HTR-8/SVneo (cell line): Measurements from ENCODE around the gene SDHAF4.
"Not testable (repeated sequence)": the region's sequence is repeated elsewhere in the genome, so short reads cannot be mapped to it uniquely, and the experiment has no call there.

ENCODE experiments used
- DNase-seq: peaks from one replicate; pipeline ENCODE4 v3.0.0; 2011; ENCODE audit warnings: low spot score, mixed read lengths; ENCODE audit not compliant: insufficient read length
- FAIRE-seq: peaks from 2 replicates; lab custom pipeline; 2011; peaks lifted over from hg19 to GRCh38; lab: Jason Lieb, UNC

Gene SDHAF4

DNA sequence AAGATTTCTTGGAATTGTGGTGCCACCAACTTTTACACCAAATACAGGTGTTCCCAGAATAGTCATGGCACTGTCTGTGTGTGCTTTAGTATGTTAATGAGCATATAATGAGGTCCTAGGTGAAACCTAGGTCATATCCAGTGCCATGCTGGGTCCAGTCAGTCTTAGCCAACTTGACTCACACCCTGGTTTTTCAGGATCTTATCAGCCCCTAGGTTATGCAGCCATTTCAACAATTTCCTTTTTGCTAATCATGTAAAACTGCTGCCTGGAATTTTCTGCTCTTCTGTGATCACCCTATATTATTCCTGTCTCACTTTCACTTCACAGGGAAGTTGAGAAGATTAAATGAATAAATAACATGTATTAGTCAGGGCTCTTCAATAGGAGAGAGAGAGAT, 23.7 kb downstream of the SDHAF4 start:
- DNase-seq (no peak), FAIRE-seq (no peak)

DNA sequence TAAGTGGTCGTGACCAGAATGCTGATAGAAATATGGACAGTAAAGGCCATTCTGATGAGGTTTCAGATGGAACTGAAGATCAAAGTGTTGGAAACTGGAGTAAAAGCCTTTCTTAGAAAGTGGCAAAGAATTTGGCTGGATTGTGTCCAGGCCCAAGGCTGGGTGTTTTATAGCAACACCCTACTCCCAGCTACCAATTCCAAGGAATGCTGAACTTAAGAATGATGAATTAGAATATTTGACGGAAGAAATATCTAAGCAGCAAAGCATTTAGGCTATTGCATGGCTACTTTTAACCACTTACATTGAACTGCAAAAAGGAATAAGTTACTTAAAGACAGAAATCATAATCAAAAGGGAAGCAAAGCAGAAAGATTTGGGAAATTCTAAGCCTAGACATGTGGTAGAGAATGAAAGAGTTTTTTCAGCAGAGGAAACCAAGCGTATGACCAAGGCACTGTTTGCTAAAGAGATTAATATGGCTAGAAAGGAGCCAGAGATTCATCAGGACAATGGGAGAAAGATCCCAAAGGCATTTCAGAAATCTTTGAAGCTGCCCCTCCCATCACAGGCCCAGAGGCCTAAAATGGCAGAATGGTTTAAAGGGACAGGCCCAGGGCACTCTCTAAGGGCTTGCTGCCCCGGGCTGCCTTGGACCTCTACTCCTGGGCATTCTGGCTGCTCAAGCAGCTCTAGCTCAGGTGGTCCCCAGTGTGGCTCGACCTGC, 25.8 kb downstream of the SDHAF4 start:
- DNase-seq (no peak), FAIRE-seq (no peak)

DNA sequence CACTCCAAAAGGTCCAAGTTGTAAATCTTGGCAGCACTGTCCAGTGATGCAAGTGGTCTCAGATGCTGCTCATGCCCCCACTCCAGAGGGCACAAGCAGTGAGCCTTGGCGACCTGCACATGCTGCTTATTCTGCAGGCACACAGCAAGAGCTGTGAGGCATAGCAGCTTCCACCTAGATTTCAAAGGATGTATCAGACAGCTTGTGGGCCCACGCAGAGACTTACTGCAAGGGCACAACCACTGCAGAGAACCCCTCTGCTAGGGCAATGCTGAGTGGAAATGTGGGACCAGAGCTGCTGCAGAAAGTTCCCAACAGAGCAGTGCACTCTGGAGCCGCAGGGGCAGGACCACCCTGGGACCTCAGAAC, 26.4 kb downstream of the SDHAF4 start:
- DNase-seq (no peak), FAIRE-seq (no peak)

DNA sequence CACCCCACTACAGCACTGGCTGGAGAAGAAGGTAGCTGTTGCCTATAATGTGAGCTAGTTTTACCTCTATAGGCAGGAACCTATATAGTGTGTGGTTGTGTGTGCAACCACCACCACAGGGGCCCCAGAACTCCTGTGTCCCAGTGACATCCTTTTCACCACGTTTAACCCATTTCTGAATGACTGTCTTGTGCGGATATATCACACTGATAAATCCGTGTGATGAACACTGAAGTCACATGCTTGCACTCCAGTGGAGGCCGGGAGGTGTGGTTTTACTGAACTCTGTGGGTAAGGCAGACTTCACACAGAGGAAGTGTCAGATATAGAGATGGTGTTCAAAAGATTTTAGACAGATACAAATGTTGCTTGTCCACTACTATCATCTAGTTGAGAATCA, 32.5 kb downstream of the SDHAF4 start:
- no peak for FAIRE-seq
- DNase-seq: no peak

DNA sequence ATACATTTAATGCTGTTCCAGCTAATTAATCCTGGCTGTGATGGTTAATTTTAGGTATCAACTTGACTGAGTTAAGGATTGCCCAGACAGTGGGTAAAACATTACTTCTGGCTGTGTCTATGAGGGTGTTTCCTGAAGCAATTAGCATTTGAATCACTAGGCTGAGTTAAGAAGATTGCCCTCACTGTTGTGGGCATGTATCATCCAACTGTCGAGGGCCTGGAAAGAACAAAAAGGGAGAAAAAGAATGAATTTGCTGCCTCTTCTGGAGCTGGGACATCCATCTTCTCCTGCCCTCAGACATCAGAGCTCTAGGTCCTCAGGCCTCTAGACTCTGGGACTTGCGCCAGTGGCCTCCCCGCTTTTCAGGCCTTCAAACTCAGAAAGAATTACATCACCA, 34.3 kb downstream of the SDHAF4 start:
- no peak for DNase-seq
- FAIRE-seq: no peak

DNA sequence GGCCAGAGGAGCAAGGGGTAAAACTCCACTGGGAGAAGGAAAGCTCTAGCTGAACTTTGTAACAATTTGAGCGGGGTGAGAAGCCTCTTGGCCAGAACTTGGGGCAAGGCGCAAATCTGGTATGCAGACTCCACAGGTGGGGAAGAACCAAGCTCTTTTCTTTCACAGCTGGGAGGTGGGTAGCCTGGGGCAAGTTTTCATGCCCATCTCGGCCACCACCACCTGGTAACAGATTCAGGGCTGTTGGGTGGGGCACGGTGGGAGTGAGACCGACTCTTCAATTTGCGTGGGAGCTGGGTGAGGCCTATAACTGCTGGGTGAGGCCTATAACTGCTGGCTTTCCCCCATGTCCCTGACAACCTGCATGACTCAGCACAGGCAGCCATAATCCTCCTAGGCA, 37.5 kb downstream of the SDHAF4 start:
- FAIRE-seq (no peak), DNase-seq (no peak)

DNA sequence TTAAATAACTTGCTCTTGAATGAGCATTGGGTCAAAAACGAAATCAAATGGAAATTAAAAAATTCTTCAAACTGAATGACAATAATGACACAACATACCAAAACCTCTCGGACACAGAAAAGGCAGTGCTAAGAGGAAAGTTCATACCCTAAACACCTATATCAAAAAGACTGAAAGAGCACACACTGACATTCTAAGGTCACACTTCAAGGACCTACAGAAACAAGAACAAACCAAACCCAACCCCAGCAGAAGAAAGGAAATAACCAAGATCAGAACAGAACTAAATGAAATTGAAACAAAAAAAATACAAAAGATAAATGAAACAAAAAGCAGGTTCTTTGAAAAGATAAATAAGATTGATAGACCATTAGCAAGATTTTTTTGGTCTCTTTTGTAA, 40.6 kb downstream of the SDHAF4 start:
- not testable (repeated sequence) for FAIRE-seq

DNA sequence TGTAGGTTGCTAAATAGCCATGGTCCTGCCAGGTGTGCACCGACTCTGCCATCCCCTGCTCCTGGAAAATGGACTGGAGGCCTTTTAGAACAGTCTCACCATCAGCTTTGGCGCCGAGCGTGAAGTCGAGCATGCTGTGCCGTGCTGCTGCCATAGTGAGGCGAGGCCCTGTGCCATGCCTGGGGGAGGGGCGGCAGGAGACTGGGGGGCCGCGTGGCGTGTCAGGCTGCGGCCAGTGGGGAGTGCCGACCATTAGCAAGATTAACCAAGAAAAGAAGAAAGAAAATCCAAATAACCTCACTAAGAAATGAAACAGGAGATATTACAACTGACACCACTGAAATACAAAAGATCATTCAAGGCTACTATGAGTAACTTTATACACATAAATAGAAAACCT, 42.5 kb downstream of the SDHAF4 start:
- DNase-seq, FAIRE-seq: not testable (repeated sequence)

More for the DNA sequence above, 40.6 kb downstream of the SDHAF4 start:
- not testable (repeated sequence) for DNase-seq

DNA sequence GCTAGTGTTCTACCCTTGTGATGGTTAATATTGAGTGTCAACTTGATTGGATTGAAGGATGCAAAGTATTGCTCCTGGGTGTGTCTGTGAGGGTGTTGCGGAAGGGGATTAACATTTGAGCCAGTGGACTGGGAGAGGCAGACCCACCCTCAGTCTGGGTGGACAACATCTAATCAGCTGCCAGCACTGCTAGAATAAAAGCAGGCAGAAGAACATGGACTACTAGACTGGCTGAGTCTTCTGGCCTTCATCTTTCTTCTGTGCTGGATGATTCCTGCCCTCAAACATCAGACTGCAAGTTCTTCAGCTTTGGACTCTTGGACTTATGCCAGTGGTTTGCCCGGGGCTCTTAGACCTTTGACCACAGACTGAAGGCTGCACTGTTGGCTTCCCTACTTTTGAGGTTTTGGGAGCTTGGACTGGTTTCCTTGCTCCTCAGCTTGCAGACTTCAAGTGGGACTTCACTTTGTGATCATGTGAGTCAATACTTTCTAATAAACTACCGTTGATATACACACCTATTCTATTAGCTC, 50.1 kb downstream of the SDHAF4 start:
- FAIRE-seq: no peak
- DNase-seq: no peak

DNA sequence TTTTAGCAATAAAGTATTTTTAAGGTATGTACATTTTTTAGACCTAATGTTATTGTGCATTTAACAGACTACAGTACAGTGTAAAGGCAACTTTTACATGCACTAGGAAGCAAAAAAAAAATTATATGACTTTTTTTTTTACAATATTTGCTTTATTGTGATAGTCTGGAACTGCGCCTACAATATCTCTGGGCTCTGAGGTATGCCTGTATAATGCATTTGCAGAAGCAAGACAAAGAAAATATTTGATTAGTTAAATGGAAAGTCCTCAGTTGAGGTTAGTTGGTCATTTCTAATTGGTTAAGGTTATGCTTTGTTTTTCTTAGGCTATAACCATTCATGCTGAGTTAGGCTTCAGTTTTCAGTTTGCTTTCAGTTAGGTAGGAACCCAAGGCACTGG, 54.0 kb downstream of the SDHAF4 start:
- FAIRE-seq (no peak), DNase-seq (no peak)

DNA sequence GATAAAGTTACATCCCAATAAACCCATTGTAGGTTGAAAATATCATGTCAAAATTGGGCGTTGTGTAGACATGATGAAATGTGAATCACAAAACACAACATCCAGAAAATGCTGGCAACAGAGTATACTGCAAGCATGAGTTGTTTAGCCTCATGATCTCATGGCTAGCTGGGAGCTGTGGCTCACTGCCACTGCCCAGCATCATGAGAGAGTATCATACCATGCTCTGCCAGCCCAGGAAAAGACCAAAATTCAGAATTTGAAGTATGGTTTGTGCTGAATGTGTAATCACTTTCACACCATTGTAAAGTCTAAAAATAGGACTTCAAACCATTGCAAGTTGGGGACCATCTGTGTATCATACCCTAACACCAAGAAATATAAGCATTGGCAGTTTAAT, 55.7 kb downstream of the SDHAF4 start:
- FAIRE-seq (no peak), DNase-seq (no peak)

DNA sequence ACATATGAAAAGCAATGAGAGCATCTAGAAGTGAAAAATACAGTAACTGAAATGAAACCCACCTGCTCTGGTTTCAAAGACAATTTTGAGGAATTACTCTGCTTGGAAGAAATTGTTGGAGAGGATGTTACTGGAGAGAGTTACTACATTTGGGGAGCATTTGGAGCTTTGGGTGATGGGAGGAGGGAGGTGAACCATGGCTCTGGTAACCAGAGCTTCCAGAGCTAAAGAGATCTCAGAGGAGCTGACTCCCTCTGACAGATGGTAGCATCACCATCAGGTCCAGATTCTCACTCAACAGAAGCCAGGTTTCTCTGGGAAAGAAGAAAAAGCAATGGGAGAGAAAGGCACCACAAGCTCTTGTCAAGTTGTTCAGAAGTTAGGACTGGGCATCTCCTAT, 58.7 kb downstream of the SDHAF4 start:
- no peak for FAIRE-seq
- DNase-seq: no peak

DNA sequence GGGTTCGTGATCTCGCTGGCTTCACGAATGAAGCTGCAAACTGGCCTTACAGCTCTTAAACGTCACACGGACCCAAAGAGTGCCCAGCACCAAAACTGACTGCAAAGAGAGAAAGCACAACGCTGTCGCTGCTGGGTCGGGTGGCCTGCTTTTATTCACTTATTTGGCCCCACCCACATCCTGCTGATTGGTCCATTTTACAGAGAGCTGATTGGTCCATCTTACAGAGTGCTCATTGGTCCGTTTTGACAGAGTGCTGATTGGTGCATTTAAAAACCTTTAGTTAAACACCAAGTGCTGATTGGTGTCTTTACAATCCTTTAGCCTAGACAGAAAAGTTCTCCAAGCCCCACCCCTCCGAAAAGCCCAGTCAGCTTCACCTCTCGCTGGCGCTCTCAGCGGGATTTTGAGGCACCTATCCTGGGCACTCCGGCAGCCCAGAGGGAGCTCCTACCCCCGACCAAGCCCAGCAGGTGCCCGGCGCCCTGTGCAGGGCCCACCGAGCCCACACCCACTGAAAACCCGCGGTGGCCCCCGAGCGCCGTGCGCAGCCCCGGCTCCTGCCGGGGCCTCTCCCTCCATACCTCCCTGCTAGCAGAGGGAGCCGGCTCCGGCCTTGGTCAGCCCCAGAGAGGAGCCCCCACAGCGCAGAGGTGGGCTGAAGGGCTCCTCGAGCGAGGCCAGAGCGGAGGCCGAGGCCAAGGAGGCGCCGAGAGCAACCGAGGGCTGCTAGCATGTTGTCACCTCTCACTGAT, 60.9 kb downstream of the SDHAF4 start:
- DNase-seq (no peak), FAIRE-seq (no peak)

DNA sequence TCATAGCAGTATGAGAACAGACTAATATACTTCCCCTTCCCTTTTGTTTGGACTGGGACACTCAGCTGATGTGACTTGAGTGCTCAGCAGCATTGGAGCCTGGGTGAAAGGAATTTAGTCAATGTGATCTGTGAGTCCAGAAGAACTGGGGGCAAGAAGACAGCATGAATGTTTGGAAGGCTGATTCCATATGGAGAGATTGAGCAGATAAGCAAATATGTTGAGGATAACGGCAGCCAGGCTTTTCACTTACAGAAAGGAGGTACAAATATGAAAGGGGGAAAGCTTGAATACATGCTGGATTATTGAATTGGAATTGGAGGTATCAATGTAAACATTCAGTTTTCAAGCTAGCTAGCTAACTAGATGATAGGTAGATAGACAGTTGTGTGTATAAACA, 63.2 kb downstream of the SDHAF4 start:
- no peak for FAIRE-seq
- no peak for DNase-seq

DNA sequence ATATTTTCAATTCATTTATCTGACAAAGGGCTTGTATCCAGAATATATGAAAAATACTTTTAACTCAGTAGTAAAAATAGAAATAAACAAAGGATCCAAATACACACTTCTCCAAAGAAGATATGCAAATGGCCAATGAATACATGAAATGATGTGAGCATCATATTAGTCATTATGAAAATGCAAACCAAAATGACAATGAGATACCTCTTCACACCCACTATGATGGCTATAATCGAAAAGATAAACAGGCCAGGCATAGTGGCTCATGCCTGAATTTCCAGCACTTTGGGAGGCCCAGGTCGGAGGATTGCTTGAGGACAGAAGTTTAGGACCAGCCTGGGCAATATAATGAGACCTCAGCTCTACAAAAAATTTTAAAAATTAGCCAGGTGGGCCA, 67.1 kb downstream of the SDHAF4 start:
- no peak for FAIRE-seq
- DNase-seq: no peak

DNA sequence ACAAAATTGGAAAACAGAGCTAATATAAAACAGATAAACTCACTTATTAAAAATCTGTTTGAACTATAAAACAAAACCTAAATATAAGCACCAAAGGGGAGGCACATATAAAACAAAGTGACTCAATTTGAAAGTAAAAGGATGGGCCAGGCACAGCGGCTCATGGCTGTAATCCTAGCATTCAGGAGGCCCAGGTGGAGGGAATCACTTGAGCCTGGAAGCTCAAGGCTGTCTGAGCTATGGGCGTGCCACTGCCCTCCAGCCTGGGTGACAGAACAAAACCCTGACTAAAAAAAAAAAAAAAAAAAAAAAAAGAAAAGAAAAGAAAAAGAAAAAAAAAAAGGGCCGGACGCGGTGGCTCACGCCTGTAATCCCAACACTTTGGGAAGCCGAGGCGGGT, 69.9 kb downstream of the SDHAF4 start:
- DNase-seq: no peak
- FAIRE-seq: no peak

DNA sequence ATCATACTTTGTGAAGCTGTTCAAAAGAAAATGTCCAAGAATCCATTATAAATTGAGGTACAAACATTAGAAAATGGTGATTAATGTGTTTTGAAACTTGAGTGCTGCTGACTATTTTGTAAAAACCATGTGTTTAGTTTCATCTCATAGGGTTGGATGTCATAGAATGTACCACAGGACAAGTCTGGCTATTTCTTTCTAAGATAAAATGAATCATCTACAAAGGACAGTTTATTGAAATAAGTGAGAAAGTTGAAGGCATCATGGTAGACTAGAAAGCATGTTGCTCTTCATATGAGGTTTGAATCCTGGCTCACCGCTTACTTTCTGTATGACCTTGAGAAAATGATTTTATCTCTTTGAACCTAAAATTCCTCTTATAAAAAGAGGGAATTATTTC, 71.7 kb downstream of the SDHAF4 start:
- no peak for DNase-seq
- FAIRE-seq: no peak
